Ammon's horn (tissue), 1 donor: ENCODE data around the gene ITIH4.
"Not testable (repeated sequence)": the region's sequence is repeated elsewhere in the genome, so short reads cannot be mapped to it uniquely, and the experiment has no call there.

Experiments
- DNase-seq: peaks from one replicate; pipeline ENCODE4 v3.0.0-alpha.2; 2016; ENCODE audit warnings: low spot score

Gene ITIH4

GRCh38 chr3:52783211-52783555, 47.3 kb downstream of the ITIH4 start:
- no peak for DNase-seq

GRCh38 chr3:52782412-52783210, 47.9 kb downstream of the ITIH4 start:
- no peak for DNase-seq

- no peak for DNase-seq
Observed at GRCh38 chr3:52781741-52782140, 48.7 kb downstream of the ITIH4 start.

GRCh38 chr3:52779837-52780585, 50.5 kb downstream of the ITIH4 start:
- no peak for DNase-seq

GRCh38 chr3:52779011-52779836, 51.2 kb downstream of the ITIH4 start:
- DNase-seq: no peak

GRCh38 chr3:52777959-52778805, 52.3 kb downstream of the ITIH4 start:
- DNase-seq: no peak

- DNase-seq: no peak
Observed at GRCh38 chr3:52777127-52777958, 53.1 kb downstream of the ITIH4 start, which contains the start of gene ITIH1. Gene ITIH1, plus strand, starts transcription at chr3:52777599. Its CDS starts 17 bp downstream, at chr3:52777616.

- not testable (repeated sequence) for DNase-seq
Observed at GRCh38 chr3:52776486-52776885, 54.0 kb downstream of the ITIH4 start.

- no peak for DNase-seq
Observed at GRCh38 chr3:52775877-52776276, 54.6 kb downstream of the ITIH4 start.

- no peak for DNase-seq
Observed at GRCh38 chr3:52774901-52775864, 55.3 kb downstream of the ITIH4 start.

GRCh38 chr3:52774066-52774713, 56.3 kb downstream of the ITIH4 start:
- no peak for DNase-seq

GRCh38 chr3:52773361-52774065, 57.0 kb downstream of the ITIH4 start:
- DNase-seq: no peak

- DNase-seq: no peak
Observed at GRCh38 chr3:52771702-52772101, 58.8 kb downstream of the ITIH4 start.

- DNase-seq: no peak
Observed at GRCh38 chr3:52771334-52771681, 59.2 kb downstream of the ITIH4 start.

GRCh38 chr3:52770496-52771333, 59.8 kb downstream of the ITIH4 start, which contains the start of gene NEK4:
Gene NEK4, minus strand, starts transcription at chr3:52770940. Its CDS starts 194 bp downstream, at chr3:52770746.
- peak; percentile 93 for DNase-seq

- no peak for DNase-seq
Observed at GRCh38 chr3:52769786-52770455, 60.6 kb downstream of the ITIH4 start.

- DNase-seq: no peak
Observed at GRCh38 chr3:52763466-52763865, 67.0 kb downstream of the ITIH4 start.
